Glomerular visceral epithelial cell (primary cell): ENCODE data around the gene DLGAP4.

Experiments used
- DNase-seq: peaks from one replicate; pipeline ENCODE4 v3.0.0-alpha.2; 2016; ENCODE audit errors: extremely low spot score

Gene DLGAP4

DNA sequence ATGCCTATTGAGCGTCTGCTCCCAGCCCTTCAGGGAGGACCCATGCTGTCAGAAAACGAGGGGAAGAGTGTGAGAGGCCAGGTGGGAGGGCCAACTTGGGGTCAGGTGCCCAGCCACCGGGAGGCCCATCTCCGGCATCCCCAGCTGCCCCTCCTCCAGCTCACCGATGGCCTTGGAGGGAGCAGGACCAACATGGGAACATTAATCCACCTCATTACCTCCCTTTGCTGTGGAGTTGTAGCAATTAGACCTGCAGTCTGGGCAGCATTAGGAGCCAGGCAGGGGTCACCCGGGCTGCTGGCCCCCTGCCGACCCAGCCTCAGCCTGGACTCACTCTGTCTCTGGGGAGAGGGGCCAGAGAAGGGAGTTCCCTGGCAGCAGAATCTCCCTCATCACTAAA is 25.1 kb downstream of the DLGAP4 start:
- DNase-seq, result no peak

DNA sequence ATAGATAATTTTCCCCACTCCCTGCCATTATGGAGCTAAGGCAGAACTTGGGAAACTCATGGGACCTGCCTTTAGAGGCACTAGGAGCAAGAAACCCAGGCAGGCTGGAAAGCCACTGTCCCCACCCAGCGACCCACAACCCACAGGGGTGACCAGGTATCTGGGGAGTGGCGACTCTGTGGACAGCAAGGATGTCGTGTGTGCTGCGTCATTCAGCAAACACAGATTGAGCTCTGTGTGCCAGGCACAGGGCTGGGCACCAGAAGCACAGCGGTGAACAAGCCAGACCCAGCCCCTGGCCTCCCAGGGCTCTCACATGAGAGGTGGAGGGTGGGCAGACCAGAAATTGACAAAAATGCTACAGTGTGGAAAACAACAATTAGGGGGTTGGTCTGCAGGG is 27.7 kb downstream of the DLGAP4 start:
- no peak for DNase-seq

DNA sequence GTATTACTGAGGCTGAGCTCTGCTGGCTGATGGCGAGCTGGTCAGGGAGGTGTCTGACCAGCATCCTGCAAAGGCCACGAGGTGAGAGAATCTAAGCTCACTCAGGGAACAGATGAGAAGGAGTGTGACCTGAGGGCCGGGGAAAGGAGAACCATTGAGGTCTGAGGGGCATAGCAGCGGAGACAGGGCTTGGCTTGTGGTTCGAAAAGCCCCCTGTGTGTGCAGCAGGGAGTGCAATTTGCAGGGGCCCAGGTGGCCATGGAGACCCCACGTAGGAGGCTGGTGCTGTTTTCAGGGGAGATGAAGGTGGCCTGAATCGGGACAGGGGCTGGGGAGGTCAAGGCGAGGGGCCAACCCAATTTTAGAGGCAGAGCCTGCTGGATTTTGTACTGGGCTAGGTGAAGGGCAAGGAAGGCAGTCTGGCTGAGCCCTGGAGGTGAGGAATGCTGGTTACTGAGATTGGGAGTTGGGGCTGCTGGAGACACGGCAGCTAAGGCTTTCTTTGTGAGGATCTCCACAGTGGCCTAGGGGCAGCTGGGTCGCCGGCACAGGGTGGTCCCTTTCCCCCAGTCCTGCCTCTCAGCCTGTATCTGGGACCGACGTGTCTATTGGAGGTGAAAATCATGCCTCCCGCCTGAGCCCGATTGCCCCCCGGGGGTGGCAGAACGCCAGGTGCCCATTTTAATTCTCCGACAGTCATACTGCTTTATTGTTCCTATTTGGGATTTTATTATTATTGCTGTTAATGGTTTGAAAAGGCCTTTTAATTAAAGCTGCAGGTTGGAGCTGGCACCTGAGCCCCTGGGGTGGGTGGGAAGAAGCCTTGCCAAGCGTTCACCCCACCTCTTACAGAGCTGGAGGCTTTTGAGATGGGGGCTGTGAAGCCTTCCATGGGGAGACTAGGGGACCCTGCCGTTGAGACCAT is 28.4 kb downstream of the DLGAP4 start:
- DNase-seq, result no peak

DNA sequence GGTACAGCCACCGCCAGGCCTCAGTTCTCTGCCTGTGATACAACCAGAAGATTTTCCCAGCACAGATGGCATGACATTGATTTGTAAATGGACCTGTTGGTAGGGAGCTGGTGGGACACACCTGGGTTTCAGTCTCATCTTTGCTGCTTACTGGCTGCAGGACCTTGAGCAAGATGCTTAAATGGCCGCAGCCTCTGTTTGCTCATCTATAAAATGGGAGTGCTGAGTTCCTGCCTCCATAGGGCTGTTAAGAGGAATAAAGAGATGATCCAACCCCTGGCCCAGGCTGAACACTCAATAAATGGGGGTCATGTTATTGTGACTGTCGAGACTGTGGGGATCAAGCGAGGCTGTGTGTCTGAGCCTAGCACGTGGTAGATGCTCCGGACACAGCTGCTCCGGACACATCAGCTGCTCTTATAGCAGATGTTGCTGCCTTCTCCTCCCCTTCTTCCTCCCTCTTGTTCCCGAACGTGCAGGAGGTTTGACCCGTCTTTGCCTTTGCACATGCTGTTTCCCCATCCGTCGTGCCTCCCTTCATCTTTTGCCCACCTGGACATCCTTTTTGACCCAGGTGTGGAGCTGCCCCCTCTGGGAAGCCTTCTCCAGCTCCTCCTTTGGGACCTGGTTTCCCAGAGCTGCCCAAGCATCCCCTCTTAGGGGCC is 29.2 kb downstream of the DLGAP4 start:
- no peak for DNase-seq

DNA sequence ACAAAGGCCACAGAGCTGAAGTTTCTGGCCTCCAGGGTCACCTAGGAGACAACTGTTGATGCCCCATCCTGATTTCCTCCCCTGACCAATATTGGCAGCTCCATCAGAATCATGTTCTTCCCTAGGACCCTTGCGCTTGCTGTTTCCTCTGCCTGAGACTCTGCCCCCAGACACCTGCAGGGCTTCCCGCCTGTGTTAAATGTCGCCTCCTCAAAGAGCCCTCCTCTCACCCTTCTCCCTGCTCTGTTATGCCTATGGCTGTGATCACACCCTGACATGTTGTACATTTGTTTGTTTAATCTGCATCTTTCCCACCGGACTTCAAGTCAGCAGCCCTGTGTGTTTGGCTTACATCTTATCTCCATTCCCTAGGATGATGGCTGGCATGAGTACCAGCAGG is 30.1 kb downstream of the DLGAP4 start:
- no peak for DNase-seq

DNA sequence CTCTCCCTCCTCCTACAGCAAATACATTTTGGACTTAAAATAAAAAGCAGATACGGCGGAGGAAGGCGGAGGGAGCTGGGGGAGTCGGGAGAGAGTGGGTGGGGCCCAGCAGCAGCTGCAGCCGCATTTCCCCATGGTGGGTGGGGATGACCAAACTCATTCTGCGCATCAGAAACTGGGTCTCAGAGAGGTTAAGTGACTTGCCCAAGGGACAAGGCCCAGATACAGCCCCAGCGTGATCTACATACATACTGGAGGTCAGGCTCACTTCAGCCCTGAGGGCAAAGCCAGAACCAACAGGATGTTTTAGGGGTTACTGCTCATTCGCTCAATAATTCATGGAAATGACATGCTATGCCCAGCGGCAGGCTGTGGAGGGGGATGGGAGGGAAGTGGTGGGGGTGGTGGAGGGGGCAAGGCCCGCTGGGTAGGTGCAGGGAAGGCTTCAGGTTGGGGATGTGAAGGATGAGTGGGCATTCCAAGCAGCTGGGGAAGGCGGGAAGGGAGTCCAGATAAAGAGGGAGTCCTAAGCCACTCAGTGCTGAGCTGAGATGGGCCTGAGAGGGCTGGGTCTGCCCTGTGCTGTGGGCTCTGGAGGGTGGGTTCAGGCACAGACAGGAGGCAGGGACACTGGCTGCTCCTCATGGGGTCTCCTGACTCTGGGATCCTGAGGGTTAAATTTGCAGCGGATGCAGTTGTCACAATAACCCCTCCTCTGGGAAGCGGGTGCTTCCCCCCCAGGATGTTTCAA is 31.0 kb downstream of the DLGAP4 start:
- DNase-seq, result no peak

DNA sequence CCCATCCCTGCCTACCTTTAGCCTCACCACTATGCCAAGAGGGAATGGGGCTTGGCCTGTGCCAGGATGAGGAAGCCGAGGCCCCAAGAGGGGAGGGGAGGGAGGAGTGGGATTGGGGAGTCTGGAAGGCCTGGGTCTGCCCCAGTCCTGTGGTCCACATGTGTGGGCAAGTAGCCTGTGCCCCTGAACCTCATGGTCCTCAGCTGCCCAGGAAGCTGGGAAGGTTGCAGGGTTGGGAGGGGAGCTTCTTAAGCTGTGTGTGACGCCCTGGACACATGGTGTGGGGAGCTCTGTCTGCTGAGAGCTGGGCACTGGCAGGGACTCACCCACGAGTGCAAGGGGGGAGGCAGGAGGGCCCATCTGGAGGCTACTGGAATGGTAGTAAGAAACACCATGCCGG is 31.7 kb downstream of the DLGAP4 start:
- DNase-seq, result no peak

DNA sequence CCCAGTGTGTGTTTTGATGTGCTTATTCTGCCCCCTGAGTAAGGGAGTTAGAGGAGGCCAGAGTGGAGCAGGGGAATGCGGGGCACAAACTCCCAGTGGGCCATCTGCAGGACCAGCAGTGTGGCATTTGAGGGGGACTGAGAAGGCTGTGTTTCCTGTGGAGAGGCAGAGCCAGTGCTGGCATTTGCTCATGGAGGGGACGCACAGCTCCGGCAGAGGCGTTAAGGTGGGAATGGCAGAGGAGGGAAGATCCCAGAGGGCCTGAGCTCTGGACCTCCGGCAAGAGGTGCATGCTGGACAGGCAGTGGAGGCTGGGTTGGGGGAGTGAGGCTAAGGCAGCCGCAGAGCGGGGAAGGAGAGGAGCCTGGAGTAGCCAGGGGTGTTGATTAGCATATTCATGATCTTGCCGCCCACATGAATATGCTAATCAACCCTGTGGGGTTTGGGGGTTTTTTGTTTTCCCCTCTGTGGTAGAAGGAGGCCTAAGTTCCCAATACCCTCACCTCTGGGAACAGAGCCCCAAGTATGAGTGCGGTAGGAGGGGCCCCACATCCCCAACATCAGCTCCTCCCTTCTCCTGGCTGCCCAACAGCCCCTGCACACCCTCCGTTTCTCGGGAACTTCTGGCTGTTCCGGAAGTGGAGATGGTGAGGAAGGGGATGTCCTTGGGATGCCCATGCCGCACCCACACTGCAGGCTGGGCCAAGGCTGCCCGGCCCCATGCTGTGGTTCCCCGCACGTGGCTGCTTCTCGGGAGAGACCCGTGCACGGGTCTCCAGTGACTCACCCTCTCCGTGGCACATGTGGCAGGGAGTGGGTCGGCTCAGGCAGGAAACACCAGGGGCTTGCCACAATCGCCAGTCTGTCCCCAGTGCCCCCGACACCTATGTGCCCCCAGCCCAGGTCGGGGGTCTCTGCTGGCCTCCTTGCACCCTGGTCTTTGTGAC is 33.8 kb downstream of the DLGAP4 start:
- DNase-seq, result no peak

DNA sequence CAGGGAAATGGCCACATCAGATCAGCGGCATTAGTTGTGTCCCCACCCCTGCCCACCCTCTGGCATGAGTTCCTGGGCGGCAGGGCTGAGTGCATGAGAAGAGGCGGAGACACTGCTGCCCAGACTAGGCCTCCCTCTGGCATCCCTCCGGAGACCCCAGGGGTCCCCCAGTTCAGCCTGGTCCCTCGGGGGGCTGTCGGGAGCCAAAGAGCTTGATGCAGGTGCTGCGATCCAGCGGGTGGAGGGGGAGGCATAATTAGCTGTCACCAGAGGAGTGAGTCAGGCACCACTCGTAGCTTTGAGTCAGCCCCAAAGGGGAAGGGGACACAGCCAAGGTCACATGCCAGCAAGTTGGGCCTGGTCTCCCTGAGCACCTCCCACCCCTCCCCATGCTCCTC is 34.5 kb downstream of the DLGAP4 start:
- DNase-seq, result no peak

DNA sequence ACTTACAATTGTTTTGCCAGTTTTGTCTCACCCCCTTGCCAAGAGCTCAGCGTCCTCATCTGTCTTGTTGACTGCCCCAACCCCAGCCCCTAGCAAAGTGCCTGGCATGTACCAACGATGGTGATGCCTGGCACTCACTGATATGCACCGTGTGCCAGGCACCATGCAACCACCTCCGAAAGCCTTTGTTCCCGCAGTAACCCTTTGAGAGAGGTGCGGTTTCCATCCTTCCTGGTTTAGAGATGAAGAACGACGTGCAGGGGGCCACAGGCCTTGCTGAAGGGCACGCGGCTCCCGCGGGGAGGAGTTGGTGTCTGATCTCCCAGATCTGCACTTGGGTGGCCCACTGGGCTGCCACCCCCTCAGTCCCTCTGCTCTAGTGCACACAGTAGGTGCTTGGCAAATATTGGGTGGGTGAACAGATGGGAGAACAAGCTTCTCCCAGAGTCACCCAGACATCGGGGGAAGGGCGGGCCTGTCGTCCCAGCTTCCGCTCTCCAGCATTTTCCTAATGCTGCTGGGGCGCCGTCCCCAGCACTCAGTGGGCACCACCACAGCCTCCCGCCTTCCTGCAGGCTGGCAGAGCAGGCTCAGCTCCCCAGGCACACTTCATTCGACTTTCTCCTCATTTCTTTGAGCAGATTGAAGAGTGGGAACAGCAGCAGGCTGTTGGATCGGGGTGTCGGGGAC is 35.3 kb downstream of the DLGAP4 start:
- no peak for DNase-seq

DNA sequence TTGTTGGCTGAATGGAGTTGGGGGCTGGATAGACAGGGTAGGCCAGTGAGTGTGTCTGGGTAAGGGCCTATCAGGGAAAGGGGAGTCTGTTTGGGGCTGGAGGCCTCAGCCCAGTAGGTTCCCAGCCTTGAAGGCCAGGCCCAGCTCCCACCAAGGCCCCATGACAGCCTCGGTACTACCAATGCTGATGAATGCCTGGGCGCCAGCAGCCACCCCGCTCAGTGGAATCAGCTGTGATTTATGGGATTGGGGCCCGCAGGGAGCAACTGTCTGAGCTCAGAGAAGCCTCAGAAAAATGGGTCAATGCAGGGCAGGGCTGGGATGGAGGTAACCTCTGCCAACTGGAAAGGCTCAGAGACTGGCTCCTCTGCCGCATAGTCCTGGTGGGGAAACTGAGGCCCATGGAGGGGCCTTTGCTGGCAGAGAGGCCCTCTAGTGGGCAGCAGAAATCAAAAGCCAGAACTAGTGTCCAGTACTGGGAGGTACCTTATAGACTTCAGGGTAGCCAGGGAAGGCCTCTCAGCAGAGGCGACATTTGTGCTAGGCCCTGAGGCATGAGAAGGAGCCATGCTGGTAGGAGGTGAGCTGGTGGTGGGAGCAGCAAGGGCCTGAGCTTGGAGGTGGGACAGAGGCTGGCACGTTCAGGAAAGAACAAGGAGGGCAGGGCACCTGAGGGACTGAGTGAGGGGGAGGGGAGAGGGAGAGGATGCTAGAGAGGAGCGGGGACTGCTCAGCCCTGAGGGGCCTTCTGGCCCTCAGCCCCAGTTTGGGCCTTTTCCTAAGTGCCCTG is 36.4 kb downstream of the DLGAP4 start:
- DNase-seq, result no peak

DNA sequence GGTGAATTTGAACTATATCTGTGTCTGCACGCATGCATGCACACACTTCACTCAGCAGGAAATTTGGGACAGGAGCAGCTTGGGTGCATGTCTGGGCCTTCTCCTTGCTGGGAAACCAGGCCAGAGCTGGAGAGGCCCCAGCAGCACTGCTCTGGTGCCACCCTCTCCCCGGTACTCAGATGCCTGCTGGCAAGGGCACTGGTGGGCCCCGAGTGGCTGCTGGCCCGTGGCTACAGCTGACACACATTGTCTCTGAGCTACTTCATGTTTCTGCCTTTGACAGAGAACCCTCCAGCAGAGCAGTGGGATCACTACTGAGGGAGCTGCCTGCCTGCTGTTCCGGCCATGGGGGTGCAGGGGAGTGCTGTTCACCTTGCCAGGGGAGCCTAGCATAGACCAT is 37.5 kb downstream of the DLGAP4 start:
- DNase-seq, result no peak

DNA sequence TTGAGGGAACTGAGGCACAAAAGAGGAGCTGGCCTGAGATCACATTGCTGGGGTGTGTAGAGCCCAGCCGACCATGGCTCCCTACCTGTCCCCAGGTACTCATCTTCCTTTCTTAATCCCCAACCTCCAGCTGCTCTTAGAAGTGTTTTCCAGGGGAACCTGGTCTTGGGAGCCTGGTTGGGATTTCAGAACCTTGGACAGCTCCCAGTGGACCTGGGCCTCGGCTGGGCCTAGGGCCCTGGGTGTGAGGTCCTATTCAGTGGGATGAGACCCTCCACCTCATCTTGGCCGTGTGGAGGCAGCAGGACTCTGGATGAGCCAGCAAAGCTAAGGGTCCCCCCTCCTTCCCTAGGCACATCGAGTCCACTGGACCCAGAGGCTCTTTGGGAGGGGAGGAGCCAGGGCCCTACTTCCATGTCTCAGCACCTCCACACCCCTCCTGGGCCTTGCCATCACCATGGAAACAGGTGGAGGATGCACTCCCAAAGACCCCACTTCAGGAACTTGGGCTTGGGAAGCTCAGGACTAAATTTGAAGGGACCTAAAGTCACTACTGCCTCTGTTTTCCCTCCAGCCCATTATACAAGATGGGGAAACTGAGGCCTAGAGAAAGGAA is 38.5 kb downstream of the DLGAP4 start:
- peak; percentile 60 for DNase-seq

DNA sequence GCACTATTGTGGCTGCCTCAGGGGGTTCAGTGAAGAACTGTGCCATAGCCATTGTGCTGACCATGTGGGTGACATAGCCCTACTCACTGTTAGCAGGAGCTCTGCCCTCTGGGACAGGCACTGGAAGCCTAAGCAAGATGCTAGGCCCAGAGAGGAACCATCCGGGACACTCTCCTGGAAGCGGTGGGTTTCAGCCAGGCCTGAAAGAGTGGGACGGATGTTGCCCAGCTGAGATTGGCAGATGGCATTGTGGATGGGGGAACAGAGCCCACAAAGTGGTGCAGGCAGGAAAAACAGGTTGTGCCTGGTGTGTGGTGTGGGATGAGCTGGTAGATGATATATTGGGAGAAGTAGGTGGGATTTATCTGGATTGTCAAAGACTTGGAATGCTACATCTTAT is 40.1 kb downstream of the DLGAP4 start:
- DNase-seq, result no peak

DNA sequence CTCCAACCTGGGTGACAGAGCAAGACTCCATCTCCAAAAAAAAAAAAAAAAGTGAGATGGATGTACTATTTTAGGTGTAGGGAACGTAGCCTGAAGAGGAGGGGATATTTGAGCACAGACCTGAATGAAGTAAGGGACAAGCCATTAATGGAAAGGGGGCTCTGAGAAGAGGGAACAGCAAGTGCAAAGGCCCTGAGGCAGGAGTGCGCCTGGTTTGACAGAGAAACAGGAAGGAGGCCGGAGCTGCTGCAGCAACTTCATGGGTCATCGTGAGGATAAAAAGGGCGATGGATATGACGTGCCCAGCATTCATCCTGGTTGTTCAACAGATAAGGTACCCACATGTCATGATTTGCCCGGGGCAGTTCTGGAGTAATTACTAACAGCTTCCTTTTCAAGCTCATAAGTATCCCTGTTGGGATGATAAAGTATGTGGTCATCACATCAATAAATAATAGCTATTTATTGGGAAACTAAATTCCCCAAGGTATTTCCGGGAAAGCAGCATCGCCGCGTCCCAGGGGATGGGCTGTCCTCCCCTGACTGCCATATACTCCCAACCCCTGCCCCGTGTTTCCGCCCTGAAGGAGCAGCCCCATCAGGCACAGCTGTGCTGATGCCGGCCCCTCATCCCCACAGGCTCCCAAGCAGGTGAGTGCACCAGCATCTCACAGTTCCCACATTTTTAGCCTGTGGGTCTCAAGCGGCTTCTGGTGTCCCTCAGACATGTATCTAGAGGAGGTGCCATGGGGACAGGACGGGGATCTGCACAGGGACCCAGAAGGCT is 43.4 kb downstream of the DLGAP4 start:
- DNase-seq, result no peak

DNA sequence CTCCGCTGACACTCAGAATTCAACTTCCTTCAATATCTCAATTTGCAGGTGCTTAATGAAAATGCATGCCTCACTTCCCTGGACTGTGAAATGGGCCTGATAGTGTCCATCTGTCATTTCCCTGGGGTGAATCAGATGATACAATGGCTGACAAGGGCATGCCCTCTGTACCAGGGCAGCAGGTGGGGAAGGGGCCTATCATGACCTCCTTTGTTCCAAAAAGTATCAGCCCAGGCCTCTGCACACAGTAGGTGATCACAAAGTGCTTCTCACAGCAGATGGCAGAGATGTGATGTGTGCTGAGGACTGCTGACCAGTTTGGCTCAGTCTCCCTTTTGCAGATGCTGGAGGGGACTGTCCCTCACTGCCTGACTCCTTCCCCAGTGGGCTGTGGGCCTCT is 44.3 kb downstream of the DLGAP4 start:
- DNase-seq, result no peak

DNA sequence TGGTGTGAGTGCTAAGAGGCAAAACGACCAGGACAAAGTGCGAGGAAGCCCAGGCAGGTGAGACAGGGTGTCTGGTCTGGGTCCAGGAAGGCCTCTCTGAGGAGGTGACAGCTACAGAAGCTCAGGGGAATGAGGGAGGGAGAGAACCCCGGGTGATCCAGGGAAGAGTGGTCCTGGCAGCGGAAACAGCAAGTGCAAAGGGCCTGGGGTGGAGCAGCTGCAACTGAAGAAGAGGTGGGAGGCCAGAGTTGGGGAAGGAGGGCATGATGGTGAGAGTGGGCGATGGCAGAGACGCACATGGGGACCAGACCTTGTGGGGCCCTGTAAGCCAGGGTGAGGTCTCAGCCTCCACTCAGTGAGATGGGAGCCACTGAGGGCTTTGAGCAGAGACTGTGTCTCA is 45.8 kb downstream of the DLGAP4 start:
- DNase-seq, result no peak

DNA sequence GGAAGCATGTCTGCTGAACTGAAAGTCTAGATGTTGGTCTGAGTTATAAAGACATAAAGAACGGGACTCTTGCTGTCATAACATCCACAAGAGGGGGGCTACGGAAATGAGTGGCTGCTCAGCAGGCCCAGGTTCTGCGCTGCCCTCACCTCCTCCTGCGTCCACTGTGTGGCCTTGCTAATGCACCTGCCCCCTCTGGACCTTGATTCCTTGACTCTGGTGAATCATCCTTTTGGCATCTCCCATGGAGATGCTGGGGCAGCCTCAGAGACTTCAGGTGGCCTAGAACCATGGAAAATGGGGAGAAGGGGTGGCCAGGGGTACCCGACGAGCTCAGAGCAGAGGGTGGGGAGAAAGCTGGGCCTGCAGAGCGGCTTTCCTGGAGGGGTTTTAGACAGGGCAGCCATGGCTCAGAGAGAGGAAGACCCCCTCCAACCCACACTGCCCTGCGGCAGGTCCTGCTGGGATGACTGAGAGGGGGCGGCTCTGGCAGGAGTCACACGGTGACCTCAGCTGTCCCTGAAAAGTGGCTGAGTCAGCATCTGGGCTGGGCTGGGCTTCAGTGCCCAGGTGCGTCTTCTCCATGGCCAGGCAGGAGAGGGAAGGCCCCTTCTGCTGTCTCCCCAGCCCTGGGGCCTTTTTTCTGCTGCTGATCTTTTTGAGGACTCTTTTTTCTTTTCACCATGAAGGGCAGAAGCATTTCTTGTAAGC is 46.9 kb downstream of the DLGAP4 start:
- DNase-seq, result no peak
